Uterus (tissue), 2 donors: ENCODE measurements around the gene RHCE.
"Not testable (repeated sequence)": the region's sequence is repeated elsewhere in the genome, so short reads cannot be mapped to it uniquely, and the experiment has no call there.

Source experiments
- POLR2A ChIP-seq, 2 donors: fragments of 450-650 bp; IDR thresholded peaks; one replicate each; pipeline ENCODE4 v1.6.1; 2016; ENCODE audit warnings: antibody characterized with exemption in 2 of 2, mild to moderate bottlenecking in 1 of 2, moderate library complexity in 1 of 2
- TF ChIP-seq, protein P1 (sequence below), 4 experiments: fragments of 200-600 bp in 2 of 4; fragments of 450-650 bp in 2 of 4; sonication (generic) in 2 of 4; IDR thresholded peaks; one replicate each; pipeline ENCODE4 v1.5.1; 2016 to 2019; ENCODE audit warnings: antibody characterized with exemption in 4 of 4, mild to moderate bottlenecking in 2 of 4, moderate library complexity in 1 of 4

- TF ChIP-seq, protein P1, sequence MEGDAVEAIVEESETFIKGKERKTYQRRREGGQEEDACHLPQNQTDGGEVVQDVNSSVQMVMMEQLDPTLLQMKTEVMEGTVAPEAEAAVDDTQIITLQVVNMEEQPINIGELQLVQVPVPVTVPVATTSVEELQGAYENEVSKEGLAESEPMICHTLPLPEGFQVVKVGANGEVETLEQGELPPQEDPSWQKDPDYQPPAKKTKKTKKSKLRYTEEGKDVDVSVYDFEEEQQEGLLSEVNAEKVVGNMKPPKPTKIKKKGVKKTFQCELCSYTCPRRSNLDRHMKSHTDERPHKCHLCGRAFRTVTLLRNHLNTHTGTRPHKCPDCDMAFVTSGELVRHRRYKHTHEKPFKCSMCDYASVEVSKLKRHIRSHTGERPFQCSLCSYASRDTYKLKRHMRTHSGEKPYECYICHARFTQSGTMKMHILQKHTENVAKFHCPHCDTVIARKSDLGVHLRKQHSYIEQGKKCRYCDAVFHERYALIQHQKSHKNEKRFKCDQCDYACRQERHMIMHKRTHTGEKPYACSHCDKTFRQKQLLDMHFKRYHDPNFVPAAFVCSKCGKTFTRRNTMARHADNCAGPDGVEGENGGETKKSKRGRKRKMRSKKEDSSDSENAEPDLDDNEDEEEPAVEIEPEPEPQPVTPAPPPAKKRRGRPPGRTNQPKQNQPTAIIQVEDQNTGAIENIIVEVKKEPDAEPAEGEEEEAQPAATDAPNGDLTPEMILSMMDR (IDR thresholded peaks at IDR 0.05), result not testable (repeated sequence)
- not testable (repeated sequence) for TF ChIP-seq POLR2A (IDR thresholded peaks at IDR 0.05)
Observed at GRCh38 chr1:25328791-25329185, 91.8 kb downstream of the RHCE start.
